ENCODE data around the gene POPDC2.
A peak's percentile ranks its signal among the peaks of the same experiment; 100 is the strongest.
"Not testable (repeated sequence)": the region's sequence is repeated elsewhere in the genome, so short reads cannot be mapped to it uniquely, and the experiment has no call there.

POPDC2 gene, protein sequence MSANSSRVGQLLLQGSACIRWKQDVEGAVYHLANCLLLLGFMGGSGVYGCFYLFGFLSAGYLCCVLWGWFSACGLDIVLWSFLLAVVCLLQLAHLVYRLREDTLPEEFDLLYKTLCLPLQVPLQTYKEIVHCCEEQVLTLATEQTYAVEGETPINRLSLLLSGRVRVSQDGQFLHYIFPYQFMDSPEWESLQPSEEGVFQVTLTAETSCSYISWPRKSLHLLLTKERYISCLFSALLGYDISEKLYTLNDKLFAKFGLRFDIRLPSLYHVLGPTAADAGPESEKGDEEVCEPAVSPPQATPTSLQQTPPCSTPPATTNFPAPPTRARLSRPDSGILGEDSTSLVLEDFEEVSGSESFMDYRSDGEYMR

DNA sequence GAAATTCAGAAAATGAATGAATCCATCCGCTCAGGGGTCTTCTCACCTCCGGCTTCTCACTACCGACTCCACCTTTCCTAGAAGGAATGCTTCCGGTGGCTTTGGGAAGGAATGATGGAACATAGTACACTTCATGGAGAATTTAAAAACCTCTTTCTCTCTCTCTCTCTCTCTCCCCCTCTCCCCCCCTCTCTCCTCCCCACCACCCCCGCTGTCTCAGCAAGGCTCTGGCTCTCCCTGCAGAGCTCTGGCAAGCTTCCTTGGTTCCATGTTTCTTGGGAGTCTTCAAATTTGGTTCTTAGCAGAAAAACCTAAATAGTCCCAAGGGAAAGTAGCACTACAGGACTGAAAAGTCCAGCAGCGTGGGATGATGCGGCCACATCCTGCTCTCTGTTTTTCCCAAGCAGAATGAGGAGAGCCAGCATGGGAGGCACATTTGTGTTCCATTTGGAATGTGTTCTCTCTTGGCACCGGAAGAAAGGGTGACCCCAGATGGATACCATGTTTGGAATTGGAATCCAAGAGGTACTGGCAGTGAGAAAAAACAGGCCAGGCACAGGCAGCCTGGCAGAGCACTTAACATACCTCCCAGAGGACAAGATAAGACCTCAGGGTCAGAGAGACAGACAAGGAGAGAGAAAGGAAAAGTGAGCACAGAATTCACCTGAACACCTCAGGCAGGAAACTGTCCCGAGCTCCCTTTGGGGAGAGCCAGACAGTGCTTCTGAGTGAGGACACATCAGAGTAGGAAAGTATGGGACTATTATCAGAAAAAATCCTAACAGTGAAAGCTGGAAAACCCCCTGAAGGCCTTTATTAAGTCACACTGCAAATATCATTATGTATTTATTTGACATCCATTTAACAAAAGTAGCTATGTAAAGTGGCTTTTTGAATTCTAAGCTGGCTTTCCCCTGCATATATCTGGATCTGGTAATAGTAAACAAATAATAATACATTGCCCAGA is at the start of gene POPDC2:
TSS of gene POPDC2 (minus strand) at position 116 of the 967 bp plus-strand sequence. CDS start 166 bp downstream, outside the sequence.
- no peak for FAIRE-seq

DNA sequence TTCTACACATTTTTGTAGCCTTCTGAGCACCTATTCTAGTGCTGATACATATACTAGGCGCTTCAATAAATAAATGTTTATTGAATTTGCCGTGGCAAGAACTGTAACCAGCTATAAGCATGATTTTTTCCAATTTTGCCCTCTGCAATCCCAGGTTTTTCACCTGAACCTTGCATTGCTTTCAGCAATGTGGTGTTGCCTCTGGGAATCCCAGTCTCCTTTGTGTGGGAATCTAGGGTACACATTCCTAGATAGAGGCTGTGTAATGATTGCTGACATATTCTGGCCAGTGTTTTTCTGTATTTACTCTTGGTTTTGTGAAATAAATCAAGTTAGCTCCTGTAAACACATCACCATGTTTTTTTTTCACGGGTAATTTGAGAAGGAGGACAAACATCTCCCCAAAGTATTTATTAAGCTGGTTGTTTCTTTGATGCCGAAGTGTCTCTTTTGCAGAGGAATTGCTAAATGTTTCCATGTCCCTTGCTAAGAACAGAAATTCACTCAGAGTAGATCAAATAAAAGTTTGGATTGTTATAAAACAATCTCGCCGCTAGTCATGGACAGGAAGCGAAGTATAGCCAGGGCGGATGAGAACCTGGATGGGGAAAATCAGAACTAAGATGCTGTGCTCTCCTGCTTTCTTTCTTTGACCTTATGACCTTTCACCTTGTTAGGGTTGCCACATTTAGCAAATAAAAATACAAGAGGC is 43.6 kb upstream of the POPDC2 start:
- FAIRE-seq: no peak

DNA sequence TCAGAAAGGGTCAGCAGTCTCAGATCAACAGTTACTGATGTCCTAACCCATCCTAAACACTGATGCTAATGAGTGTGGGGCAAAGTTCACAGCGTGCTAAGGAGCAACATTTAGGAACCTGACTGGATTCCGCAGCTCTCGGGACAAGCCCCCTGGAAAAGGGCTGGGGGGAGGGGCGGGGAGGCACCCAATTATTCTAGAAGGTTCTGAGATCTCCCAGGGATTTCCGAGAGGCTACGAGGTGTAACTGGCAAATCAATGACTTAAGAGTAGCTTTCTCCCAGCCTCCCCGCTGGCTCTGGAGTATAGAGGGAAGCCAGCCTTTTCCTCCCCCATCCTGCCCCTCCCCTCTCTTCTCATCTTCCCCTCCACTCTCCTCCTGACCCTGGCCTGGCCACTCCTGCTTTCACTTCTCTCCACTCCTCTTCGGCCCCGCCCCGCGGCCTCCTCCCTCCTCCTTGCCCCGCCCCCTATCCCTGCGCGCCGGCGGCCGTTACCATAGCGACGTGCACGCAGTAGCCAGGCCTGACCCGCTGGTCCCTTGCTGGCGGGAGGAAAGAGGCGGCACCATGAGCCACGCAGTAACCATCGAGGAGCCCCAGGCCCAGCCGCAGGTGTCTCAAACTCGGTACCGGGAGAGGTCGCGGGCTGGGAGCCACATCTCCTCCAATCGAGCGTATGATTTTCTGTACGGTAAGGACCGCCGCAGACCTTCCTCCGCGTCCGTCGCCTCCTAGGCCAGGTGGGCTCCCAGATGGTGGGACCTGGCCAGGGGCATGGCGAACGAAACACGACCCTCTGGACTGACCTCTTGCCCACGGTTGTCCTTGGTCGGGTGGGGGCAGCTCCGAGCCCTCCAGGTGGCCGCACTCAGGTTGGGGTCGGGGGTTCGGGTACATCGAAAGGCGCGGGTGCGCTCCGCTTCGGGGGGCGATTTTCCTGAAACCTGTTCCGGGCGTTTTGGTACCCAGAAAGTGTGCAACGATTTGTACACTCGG is 42.4 kb upstream of the POPDC2 start, which contains the start of gene CFAP91:
TSS of gene CFAP91 (plus strand) at position 493 of the 998 bp plus-strand sequence. CDS start at position 570, 77 bp downstream.
- no peak for FAIRE-seq

DNA sequence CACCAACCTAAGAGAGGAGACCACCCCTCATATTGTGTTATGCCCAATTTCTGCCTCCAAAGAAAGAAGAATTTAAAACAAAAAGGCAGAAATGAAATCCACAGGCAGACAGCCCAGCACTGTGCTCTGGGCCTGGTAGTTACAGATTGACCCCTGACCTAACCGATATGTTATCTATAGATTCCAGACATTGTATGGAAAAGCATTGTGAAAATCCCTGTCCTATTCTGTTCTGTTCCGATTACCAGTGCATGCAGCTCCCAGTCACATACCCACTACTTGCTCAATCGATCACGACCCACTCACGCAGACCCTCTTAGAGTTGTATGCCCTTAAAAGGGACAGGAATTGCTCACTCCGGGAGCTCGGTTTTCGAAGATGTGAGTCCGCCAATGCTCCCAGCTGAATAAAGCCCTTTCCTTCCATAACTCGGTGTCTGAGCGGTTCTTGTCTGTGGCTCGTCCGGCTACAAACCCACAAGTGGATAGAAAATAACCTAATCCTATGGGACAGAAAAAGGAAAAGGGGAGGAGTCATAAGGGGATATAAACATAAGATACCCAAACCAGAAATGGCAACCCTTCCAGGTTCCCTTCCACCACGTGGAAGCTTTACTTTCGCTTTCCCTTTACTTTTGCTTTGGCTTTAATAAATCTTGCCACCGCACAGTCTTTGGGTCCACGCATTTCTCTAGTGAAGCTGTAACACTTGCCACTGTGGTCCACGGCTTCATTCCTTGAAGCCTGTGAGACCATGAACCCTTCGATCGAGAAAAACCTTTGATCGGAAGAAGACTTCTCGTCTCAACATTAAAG is 40.7 kb upstream of the POPDC2 start:
- FAIRE-seq: no peak

DNA sequence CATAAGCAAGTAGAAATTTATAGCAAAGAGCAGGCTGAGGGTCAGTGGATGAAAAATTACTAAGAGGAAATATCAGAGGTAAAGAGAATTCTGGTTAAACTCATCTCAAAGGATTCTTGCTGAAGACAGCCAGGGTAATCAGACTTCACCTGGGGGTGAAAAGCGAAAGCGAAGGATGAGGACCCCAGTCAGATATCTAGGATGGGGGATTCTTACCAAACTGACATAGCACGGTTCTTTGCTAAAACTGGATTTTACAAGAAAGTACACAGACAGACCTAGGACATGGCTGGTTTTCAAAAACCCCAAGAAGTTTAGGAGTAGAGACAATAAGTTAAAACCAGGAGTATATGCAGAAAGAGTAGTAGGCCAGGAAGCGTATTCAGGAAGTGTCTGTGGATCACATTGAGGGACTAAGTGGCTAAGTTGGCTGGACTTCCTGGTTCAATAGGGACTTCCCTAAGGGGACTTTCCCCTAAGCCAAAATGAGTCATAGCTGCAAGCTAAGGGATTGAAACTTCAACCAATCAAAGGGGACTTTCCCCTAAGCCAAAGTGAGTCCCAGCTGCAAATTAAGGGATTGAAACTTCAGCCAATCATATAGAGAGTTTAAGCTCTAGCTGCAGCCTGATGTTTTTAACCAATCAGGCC is 40.0 kb upstream of the POPDC2 start:
- FAIRE-seq: no peak

DNA sequence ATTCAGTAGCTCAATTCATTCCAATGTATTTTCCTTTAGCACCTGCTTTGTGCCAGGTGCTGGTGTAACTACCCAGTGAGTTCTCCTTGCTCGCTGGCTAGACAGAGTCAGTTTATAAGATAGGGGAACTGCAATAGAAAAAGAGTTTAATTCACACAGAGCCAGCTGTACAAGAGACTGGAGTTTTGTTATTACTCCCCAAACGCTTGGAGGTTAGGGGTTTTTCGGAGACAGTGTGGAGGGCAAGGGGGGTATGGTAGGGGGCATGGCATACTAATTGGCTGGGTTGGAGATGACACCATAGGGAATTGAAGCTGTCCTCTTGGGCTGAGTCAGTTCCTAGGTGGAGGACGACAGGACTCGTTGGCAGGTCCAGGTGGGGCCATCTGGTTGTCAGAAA is 37.0 kb upstream of the POPDC2 start:
- no peak for FAIRE-seq

DNA sequence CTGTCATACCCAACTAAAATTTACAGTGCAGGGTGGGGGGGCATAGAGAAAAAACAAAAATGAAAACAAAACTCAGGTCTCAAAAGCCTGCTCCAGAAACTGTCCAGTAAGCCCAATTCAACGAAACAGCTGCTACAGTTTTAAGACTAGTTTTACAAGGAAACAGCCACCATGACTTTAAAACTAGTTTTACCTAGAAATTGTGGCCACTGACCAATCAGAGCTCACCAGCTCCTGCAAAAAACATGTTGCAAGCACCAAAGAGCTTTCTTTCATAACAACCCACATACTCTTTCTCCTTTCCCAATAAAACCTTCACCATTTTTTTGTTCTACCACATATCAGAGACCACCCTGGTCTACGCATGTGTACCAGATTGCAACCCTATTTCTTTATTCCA is 35.1 kb upstream of the POPDC2 start:
- no peak for FAIRE-seq

DNA sequence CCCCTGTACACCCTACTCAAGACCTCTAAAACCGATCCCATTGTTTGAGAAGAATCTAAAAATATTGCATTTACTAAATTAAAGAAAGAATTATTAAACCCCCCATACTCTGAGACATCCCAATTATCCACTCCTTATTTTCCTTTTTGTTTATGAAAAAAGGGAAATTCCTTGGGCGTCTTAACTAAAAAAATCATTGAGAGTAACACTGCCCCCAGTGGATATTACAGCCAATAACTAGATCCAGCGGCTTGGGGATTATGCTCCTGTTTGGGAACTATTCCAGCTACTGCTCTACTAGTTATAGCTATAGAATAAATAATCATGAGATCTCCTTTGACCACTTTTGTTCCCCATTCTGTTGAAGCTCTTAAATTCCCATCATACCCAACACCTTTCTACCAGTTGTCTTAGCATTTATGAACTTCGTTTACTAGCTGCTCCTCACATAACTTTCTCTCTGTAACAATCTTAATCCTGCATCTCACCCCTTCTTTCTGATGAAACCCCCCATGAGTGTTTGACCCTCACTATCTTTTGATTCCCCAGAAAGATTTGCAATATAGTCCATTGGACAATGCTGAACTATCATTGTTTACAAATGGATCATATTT is 29.8 kb upstream of the POPDC2 start:
- FAIRE-seq: no peak

DNA sequence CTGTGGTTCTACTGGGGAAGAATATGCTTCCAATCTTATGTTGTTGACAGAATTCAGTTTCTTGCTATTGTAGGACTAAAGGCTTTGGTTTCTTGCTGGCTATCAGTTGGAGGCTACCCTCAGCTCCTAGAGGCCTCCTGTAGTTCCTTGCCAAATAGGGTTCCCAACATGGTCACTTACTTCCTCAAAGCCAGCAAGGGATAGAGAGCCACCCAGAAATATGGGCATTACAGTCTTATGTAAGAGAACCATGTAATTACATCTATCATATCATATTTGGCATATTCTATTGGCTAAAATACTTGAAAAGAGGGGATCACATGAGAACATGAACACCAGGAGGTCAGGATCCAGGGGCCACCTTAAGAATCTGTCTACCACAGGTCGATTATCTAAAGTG is 23.0 kb upstream of the POPDC2 start:
- FAIRE-seq: no peak

DNA sequence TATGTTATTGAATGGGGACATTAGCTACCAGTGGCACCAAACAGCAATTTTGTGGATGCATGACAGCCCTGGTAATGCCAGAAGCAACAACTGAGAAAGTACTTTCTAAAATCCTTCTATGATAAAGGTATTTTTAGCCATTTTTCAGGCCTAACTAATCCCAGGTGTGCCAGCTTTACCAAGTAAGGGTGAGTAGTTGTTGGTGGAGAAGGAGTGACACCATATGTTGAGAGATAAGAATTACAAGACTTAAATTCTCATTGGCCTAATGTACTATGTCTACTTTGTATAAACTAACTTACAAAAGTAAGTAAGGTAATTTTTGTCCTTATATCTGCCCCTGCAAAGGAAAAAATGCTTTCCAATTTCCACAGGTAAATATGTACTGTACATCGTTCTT is 20.9 kb upstream of the POPDC2 start:
- FAIRE-seq: peak; percentile 79

DNA sequence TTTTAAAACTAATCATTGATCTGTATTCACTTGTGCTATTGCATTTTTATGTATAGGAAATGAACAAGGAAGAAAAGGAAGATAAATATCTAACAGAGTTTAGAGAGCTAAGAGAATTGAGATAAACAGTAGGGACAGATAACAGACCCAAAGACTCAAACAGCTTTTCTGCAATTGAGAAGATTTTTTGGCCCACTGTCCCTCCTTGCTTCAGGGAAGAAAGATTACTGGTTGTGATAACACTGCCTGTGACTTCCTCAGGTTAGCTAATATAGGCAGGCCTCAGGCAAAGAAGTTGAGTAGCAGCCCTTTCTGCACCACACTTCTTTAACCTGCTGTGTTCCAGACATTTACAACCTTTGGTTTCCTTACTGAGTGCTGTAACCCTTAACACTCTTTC is 19.5 kb upstream of the POPDC2 start:
- FAIRE-seq: no peak

DNA sequence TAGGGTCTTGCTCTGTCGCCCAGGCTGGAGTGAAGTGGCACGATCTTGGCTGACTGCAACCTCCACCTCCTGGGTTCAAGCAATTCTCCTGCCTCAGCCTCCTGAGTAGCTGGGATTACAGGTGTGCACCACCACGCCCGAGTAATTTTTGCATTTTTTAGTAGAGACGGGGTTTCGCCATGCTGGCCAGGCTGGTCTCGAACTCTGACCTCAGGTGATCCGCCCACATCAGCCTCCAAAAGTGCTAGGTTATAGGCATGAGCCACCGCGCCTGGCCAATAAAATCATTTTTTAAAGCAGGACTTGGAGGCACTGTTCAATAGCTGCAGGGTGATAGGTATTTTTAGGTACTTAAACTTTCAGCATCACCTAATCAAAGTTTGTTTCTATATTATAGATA is 17.8 kb upstream of the POPDC2 start:
- not testable (repeated sequence) for FAIRE-seq

DNA sequence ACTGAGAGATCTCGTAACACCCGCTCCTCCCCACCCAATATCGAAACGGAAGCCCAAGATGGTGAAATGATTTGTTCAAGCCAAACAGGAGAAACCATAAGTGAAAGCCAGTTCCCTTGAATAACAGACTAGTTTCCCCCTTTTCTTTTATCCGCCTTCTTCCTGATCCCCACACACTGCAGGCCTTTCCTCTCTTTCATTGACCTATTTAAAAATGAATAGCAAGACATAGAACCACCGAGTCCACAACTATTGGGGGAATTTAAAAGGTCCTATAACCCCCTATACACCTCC is 17.2 kb upstream of the POPDC2 start:
- FAIRE-seq: no peak

DNA sequence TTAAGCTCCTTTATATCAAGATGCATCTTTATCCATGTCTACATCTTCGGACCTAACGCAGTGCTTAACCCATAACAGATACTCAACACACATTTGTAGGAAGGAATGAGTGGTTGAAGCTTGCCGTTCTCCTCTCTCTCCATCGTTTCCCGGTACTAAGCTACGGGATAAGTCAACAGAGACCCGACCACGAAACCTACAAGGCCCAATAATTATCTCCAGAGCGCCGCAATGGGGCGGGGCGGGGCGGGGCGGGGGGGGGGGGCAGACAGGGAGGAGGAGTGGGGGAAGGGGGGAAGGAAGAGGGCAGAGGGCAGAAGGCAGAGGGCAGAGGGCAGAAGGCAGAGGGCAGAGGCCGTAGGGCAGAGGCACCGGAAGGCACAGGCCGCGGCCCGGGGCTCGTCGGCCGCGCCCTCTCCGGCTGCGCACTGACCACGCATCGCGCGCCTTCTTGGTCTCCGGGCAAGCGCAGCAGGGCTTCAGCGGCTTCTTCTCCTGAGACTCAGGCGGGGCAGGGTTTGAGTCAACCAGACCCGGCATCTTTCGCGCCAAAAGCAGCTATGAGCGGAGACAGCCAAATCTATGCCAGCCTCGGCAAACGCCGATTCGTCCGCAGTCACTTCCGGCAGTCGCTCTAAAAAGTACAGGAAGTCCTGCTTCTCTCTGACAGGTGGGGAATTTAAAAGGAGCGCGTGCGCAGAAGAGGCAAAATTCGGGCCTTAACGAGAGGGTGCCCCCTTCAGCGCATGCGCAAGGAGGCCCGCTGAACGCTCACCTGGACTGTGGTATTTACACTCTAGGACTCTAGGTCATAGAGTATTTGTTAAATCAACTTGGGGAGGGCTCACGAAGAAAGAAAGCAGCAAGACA is 16.6 kb upstream of the POPDC2 start, which contains the start of gene COX17:
TSS of gene COX17 (minus strand) at position 636 of the 870 bp plus-strand sequence. CDS start at position 540, 96 bp downstream.
- peak; percentile 96 for FAIRE-seq

DNA sequence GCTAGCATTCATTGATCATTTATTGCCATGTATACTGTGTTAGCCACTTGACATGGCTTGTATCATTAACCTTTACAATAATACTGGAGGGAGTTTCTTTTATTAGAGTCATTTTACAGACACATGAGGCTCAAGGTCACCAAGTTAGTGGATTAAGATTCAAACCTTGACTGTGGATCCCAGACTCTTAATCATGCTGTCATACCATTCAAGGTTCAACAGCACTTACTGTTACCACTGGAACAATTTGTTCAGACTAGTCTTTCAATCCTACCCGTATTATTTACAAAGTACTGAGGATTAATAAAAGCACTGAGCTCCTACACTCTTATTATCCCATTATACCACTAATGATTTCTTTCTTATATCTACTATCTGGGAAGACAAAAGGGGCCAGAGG is 15.6 kb upstream of the POPDC2 start:
- no peak for FAIRE-seq

DNA sequence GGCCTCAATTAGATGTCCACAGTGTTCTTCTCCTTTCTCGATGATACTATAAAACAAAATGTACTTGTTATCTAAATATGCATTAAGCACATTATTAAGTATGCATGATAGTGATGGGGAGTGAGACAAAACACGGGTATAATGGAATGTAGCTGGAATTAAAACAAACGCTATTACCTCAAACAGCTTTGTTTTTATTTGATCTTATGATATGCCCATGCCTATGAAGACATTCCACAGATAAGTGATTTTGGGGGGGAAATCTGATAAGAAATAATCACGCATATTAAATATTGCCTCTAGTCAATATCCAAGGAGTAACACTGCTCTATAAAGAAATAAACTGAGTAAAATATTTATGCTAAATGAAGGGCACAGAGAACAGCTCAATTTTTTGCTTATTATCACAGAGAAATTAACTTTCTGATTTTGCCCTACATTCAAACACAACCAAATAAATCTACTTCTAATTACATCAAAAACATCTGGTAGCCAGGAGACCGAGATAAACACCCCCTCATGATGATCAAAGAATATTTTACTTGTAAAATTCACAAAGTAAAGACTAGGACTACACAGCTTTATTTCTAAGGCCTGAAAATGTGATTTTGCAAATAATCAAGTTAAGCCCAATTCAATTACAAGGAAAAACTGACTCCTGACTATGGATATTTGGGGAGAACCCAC is 14.9 kb upstream of the POPDC2 start:
- no peak for FAIRE-seq

DNA sequence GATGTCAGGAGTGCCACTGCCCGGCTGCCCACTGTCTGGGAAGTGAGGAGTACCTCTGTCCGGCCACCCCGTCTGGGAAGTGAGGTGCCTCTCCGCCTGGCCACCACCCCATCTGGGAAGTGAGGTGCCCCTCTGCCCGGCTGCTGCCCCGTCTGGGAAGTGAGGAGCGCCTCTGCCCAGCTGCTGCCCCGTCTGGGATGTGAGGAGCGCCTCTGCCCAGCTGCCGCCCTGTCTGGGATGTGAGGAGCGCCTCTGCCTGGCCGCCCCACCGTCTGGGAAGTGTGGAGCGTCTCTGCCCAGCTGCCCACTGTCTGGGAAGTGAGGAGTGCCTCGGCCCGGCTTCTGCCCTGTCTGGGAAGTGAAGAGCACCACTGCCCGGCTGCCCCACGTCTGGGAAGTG is 13.5 kb upstream of the POPDC2 start:
- FAIRE-seq: no peak

DNA sequence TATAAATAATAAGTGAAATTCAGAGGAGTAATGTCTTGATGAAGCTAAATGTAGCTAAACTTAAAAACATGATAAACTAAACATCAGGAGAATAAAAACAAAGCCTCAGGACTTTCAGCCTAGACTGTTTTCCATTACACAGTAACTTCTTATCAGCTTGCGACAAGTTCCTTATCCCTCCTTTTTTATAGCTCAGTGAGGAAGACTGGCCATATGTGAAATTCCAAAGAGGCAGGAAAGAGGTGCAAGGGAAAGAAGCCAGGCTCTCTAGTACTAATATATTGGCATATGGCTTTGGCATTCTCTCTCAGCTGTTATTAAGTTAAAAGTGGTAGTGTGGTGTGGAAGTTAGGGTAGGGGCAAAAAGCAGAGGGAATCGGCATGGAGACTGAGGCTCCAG is 12.4 kb upstream of the POPDC2 start:
- FAIRE-seq: no peak
